ENCODE measurements around the gene COA5.

COA5 gene, protein sequence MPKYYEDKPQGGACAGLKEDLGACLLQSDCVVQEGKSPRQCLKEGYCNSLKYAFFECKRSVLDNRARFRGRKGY

DNA sequence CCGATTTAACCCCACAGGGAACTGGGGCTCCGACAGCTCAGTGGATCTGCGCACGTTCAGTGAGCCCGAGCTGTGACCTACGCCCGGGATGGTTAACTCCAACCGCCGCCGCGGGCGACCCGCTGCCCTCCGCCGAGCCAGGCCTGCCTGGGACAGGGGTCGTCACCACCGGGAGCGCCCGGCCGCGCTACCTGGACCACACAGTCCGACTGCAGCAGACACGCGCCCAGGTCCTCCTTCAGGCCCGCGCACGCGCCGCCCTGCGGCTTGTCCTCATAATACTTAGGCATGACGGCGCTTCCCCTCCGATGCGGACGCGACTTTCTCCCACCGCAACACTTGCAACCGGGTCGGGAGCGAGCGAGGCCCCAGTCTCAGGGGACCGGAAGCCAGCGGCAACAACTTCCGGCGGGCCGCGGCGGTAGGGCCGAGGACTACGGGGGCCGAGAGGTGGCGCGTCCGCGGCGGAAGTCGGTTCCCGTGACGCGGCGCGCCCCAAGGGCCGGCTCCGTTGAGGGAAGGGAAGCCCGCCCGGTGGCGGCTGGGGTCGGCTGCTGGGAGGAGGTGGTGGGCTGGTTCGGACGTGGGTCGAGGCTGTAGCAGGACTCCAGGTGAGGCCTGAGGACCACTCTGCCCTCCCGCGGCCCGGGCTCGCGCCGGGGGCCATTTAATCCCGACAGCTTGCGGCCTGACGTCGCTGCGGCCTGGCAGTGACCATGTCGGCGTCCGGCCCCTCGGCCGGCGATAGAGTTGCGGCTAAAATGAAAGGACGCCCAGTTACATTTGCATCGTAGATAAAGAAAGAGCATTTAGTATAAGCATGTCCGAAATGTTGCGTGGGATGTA, at the start of gene COA5, which contains the start of gene UNC50:
COA5 (minus strand) TSS at position 397 of the 846 bp plus-strand sequence; CDS start at position 290, 107 bp downstream.
UNC50 (plus strand) TSS at position 474 of the 846 bp plus-strand sequence. CDS start 1,171 bp downstream, outside the sequence.
- DNase-seq (ENCODE audit: low read depth) = peak; percentile 92

DNA sequence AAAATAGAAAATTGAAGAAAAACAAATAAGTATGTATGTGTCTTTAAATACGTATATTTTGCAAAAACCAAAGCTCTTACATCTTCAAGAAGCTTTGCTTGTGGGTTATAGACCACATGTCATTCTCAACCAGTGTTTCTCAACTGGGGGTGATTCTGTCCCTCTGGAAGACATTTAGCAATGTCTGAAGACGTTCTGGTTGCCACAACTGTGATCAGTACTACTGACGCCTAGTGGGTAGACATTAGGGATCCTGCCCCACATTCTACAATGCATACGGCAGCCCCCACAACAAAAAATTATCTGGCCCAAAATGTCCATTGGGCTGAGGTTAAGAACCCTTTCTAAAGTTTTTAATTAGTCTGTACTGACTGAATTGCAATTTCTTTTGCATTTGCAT, 48.5 kb upstream of the COA5 start:
- no peak for DNase-seq (ENCODE audit: low read depth)

DNA sequence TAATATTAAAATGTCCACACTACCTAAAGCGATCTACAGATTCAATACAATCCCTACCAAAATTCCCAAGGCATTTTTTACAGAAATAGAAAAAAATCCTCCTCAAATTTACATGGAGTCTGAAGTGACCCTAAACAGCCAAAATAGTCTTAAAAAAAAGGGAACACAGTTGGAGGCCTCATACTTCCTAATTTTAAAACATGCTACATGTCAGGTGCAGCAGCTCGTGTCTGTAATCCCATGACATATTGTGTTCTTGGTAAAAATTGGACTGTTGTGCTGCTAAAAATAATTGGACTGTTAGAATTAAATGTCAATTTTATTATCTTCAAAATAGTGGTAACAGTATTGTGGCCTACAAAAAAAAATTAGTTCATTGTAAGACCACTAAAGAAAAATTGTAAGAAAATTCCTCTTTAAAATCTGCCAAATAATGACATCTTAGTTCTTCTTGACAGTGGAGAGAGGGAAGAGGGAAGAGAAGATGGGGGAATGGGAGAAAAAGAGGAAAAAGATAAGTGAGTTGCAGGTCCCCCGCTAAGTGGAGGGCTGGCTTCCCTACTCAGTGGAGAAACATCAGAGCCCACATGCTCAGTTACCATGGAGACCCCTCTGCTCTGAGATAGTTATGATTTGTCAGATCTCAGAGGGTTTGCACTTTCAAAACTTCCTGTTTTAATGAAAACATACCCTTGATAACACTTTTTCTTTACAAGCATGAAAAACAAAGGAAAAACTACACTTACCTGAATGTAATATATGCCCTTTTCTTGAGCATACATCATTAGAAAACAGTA, 46.6 kb upstream of the COA5 start:
- DNase-seq (ENCODE audit: low read depth) = no peak

DNA sequence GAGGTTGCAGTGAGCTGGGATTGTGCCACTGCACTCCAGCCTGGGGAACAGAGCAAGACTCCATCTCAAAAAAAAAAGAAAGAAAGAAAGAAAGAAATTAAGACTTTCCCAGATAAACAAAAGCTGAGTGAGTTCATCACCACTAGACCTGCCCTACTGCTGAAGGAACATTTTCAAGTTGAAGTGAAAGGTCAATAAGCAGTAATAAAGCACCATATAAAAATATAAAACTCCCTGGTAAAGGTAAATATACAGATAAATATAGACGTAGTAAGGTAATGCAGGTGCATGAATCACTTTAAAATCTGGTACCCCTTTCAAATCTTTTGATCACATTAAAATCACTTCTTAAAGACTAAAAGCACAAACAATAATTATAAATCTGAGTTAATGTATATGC, 42.7 kb upstream of the COA5 start:
- no peak for DNase-seq (ENCODE audit: low read depth)

DNA sequence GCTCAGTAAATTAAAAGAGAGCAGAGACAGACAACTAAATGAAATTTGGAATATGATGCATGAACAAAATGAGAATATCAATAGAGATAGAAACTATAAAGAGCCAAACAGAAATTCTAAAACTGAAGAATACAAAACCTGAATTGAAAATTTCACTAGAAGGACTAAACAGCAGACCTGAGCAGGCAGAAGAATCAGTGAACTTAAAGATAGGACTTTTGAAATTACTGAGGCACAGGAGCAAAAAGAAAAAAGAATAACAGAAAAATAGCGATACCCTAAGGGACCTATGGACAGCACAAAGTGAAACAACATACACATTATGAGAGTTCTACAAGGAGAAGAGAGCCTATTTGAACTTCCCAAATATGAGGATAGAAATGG, 41.7 kb upstream of the COA5 start:
- no peak for DNase-seq (ENCODE audit: low read depth)

DNA sequence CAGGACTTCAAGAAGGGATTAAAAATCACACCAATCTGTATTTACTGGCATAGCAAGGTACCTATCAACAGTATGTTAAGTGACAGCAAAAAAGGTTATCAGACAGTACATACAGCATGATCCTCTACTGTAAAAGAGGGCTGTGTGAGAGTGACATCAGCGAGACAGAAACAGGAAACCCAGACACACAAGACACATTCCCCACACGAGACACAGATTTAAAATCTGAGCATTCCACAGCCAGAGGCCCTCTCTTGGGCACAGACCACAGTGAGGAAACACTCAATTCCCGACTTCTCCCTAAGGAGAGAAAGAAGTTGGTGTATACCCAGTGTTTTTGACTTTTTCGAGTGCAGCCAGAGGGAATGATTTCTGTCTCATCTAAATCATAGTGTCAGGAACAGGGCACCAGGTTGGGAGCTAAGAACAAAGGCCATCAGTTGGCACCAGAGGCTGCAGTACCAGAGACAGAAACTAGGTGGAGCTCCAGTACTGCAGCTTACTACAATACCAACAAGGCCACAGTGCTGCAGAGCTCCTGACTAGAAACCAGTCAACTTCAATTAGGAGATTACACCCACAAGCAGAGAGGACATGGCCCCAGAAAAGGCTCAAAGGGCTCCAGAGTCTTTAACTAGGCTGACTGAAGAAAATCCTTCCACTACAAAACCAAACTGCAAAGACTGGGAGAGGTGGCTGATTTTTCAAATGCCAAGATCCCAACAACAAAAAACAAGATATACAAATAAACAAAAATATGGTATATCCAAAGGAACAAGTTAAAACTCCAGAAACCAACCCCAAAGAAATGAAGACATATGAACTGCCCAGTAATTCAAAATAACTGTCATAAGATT, 41.1 kb upstream of the COA5 start:
- DNase-seq (ENCODE audit: low read depth) = peak; percentile 95

DNA sequence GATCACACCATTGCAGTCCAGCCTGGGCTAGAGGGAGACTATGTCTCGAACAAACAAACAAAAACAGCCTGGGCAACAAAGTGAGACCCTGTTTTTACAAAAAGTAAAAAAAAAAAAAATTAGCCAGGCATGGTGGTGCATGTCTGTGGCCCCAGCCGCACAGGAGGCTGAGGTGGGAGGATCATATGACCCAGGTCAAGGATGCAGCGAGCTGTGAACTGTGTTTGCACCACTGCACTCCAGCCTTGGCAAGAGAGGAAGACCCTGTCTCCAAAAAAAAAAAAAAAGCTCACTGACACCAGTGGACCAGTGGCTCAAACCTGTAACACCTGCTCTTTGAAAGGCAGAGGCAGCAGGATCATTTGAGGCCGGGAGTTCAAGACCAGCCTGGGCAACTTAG, 40.1 kb upstream of the COA5 start:
- DNase-seq (ENCODE audit: low read depth) = no peak

DNA sequence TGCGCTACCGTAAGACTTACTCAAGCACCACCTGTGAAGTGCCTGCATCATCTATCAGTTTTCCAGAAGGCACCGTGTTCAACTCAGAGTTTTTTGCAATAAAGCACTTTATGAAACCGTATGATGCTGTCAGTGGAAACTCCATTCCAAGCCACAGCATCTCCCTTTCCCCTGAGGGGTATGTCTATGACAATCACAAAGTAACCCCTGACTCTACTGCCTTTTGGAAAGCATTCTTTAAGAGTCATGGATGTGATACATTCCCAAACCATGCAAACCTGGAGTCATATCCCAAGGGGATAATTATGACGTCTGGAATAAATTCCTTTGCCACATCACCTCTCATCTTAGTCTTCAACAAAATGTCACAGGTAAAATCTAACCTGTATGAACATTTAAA, 39.3 kb upstream of the COA5 start:
- DNase-seq (ENCODE audit: low read depth) = peak; percentile 94

DNA sequence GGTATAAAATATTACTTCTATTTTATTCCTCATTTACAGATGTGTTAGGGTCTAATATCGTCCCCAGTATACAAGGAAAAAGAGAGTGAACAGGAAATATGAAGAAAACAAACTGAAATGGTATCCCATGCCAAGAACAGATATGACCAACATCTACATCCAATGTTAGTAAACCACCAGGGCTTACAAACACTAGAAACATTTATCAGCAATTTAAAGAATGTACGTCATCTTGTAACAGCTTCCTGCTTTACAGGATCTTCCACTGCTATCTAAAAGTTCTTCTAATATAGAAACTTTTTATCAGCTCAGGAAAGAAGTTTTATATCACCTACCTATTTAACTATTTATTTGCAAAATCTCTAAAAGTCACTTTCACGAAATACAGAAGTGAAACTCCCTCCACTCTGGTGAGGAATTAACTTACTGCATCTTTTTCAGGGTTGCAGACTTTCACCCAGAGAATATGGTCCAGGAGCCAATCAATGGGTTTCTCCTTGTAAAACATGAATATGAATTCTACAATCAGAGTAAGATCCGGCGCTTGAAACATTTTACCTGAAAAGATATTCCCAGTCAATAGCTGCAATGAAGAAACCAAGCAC, 35.3 kb upstream of the COA5 start:
- no peak for DNase-seq (ENCODE audit: low read depth)

DNA sequence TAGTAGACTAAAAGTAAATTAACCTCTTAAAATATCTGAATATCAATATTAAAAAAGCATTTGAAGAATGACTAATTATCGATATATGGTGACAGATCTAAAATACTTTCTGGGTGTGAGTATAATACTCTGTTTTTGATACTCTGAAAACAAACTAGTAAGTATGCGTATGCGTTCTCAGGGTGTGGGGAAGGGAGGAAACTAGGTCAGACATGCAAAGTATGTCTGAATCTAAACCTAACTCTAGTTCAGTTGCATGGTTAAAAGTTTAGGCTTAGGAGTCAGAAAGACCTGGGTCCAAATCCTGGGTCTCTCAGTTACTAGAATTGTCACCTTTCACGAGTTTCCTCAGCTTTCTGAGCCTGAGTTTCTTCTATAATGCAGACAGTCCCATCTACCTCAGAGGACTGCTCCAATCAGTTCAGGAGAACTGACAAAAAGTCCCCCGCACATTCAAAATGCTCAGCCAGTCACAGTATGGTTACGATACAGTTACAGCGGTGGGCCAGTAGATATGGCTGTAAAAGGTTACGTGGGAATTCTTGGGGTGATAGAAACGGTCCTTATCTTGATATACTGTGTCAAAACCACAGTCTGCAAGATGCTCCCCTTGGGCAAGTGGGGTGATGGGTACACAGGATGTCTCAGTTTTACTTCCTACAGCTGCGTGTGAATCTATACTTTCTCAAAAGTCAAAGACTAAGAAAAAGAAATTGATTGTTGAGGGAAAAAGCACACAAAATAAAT, 29.3 kb upstream of the COA5 start:
- no peak for DNase-seq (ENCODE audit: low read depth)

DNA sequence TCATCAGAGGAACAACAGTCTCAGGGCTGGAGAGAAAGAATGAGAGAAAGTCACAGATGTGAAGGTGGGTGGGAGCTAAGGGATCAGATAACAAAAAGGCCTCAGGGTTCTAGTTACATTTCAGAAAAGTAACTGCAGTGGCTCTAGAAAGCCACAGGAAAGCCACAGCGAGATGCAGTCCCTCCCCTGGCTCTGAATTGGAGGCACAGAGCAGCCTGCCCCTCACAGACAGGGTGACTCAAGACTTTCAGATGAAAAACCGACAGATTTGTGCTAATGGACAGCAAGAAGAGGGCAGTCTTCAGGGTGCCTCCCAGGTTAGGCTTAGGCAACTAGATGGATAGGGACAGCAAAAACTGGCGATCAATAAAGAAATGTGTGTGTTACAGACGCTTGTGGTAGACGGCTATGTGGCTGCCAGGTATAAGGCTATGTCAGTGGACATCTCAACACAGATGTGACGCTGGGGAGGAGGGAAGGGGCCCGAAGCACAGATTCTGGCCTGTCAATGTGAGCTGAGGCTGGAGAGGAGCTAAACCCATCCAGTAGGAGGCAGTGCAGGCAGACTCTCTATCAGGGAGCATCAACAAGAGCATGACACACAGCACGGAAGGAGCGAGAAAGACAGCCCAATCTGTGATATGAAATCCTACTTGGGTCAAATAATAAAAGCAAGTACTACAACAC, 26.2 kb upstream of the COA5 start:
- no peak for DNase-seq (ENCODE audit: low read depth)

DNA sequence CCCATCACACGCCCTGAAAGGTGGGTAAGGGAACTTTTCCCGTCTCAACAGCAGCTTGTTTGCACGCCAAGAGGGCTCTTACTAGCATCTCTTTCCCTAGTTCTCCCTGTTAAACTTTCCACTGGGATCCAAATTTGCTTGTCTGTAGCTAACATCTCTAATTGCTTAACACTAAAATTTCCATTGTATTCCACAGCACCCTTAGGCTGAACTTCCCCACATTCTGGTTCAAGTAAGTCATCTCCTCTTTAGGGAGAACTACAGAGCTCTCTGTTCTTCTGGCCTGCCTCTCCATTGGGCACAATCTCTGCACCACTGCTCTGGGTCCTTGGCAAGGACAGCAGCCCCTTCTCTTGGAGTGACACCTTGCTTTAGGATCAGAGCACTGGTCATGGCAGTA, 24.0 kb upstream of the COA5 start:
- no peak for DNase-seq (ENCODE audit: low read depth)

DNA sequence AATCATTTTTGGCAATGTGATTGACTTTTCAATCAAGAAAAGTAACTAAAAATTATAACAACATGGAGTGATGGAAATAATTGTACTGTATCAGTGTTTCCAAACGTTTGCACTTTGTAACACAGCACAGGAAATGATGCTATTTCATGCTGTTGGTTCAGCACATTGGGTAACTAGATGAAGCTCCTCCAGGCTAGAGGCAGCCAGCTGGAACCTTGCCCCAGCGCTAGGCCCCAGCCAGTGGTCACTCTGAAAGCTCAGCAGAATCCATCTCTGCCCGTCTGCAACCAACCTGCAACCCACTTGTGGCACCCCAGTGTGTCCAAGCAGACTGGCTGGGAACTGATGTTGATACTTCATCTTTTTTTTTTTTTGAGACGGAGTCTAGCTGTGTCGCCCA, 15.3 kb upstream of the COA5 start:
- DNase-seq (ENCODE audit: low read depth) = no peak

DNA sequence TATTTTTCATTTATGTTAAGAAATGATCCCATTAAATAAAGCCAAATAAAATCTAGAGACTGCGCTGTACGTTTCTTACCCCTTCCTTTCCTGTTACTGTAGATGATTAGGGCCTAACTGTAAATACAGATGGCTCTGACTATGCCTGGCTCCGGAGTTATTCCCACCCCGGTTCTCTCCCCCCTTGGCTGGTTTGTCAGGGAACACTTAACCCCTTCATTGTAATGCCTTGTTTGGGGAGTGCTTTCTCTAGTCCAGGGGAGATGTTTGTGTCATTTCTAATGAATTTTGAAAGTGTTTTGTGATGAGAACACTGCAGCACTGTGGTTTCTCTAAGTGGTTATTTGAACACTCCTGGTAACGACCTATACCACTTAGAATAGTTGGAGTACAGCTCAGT, 8.8 kb upstream of the COA5 start:
- DNase-seq (ENCODE audit: low read depth) = no peak

DNA sequence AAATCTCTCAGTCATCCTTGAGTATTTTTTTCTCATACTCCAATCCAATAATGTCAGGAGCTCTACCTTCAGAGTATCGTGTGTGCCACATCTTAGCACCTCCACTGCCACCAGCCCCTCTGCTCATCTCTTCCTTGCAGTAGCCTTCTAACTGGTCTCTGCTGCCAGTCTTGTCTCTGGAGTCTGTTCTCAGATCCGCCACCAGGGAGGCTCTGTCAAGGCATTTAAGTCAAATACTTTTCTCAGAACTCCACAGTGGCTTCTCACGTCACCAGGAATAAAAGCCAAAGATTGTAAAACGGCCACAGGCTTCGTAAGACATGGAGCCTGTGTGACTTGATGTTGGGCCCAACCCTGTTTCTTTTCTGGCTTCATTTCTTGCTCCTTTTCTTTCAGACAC, 7.2 kb upstream of the COA5 start:
- no peak for DNase-seq (ENCODE audit: low read depth)

DNA sequence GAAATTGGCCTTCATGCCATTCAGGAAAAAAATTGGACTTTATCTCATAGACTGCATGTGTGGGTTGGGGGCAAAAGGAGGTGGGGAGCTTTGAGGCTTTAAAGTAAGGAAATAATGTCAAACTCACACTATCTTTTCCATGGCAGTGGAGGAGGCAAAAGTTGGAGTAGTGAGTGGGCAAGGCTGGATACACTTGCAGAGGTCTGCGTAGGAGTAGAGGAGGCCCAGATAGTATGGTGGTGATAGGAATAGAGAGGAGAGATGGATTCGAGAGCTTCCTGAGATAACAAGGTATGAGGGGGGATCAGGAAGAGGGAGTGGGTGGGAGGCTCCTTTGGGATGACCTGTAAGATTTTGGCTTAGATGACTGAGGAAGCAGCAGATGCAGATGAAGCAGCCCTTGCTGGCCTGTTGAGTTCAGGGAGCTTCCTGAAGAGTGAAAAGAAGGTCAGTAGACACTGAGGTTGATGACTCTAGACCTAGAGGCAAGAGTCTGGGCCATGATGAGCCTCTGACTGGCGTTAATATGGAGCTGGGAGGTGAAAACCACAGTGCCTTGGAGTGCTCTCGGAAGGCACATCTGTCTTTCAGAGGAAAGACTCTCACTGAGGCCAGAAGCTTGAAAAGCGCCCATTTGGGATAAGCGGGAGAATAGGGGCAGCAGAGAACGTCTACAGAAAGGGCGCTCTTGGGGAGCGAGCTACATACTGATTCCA, 5.9 kb upstream of the COA5 start:
- DNase-seq (ENCODE audit: low read depth) = no peak

DNA sequence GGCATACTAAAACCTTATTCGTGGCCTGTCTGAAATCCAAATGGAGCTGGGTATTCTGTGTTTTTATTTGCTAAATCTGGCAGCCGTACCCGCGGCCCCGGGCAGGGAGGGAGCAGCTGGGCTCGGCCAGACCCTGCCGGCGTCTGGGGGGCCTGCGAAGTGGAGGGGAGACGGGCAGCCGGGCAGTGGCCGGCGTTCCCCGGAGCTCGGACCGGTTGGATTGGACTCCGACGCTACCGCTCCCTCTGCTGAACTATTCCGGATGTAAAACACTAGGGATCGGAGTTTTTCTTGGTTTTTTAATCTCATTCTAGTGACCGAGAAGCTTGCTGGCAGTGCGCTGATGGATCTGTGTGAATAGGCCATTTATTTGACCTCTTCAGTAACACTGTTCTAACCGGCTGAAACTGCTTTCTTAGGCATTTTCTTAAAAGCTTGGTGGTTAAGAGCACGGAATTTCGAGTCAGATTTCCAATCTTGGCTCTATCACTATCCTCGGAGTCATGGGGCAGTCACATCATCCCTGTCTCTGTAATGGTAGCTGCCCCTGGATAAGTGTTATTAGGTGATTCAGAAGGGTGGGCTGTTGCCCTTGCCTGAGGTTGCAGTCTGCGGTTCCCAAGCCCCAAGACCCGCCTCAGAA, 771 bp upstream of the COA5 start:
- DNase-seq (ENCODE audit: low read depth) = peak; percentile 31

DNA sequence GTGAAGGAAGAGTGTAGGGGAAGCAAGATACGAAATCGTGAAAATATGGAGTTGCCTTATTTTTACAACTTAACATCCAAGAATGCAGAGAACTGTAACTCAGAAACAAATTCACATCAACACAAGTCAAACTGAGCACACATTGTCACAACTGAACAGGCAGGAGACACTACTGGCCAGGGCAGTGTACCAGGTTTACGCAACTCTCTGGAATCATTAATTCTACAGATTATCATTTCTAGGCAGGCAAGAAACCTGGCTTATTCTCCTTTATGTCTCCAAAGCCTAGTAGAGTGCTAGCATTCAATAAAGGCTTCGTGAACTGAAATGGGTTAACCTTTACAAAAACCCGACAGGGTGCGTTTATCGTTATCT, 584 bp downstream of the COA5 start:
- DNase-seq (ENCODE audit: low read depth) = peak; percentile 38

DNA sequence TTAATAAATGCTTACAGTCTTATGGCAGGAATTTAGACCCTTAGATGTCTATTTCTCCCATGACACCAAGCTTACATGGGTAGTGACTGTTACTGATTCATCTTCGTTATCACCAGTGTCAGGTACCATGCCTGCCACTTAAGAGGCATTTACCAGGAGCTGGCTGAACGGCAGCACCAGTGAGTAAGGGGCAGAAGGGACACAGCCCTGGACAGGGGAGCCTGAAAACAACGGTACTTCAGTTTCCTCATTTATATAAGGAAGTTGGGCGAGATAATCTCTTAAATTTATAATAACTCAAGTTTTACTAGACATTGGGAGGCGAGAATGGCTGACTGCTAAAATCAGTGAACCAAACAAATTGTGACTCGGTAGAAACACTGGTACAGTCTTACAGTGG, 1.2 kb downstream of the COA5 start:
- DNase-seq (ENCODE audit: low read depth) = no peak
